SH-SY5Y (cell line): ENCODE measurements around the gene RAD51B.

Source experiments
- GATA2 ChIP-seq: IDR thresholded peaks from 2 replicates; pipeline ENCODE4 v1.6.1; 2011; ENCODE audit warnings: mild to moderate bottlenecking, low read depth, low read length
- GATA3 ChIP-seq: IDR thresholded peaks from 2 replicates; pipeline ENCODE4 v1.6.1; 2011; ENCODE audit warnings: low read depth, mild to moderate bottlenecking, low read length, moderate library complexity

Gene RAD51B

GRCh38 chr14:68475802-68476201 lies 656.2 kb downstream of the RAD51B start:
- TF ChIP-seq GATA2 (no peak), GATA3 (no peak)

GRCh38 chr14:68476212-68477109 lies 656.9 kb downstream of the RAD51B start:
- TF ChIP-seq GATA3 (no peak), GATA2 (no peak)

GRCh38 chr14:68477110-68477455 lies 657.5 kb downstream of the RAD51B start:
- TF ChIP-seq GATA2 (no peak), GATA3 (no peak)

GRCh38 chr14:68477461-68478085 lies 658.0 kb downstream of the RAD51B start:
- no peak for TF ChIP-seq GATA2
- no peak for TF ChIP-seq GATA3

- TF ChIP-seq GATA3 (no peak), GATA2 (no peak)
Measured at GRCh38 chr14:68479247-68479646, 659.7 kb downstream of the RAD51B start.

- TF ChIP-seq GATA3 (no peak), GATA2 (no peak)
Measured at GRCh38 chr14:68482018-68482417, 662.4 kb downstream of the RAD51B start.

GRCh38 chr14:68482772-68483395 lies 663.3 kb downstream of the RAD51B start:
- TF ChIP-seq GATA2, result no peak
- no peak for TF ChIP-seq GATA3

GRCh38 chr14:68486033-68486732 lies 666.6 kb downstream of the RAD51B start:
- TF ChIP-seq GATA3, result no peak
- no peak for TF ChIP-seq GATA2

GRCh38 chr14:68486809-68487208 lies 667.2 kb downstream of the RAD51B start:
- TF ChIP-seq GATA2 (no peak), GATA3 (no peak)

GRCh38 chr14:68487805-68488590 lies 668.4 kb downstream of the RAD51B start:
- TF ChIP-seq GATA3, result peak; percentile 57; the same call in 1 of the 2 replicates
- TF ChIP-seq GATA2, result peak; percentile 63; the same call in 1 of the 2 replicates

GRCh38 chr14:68491793-68492192 lies 672.2 kb downstream of the RAD51B start:
- no peak; the same call in 1 of the 2 replicates for TF ChIP-seq GATA2
- TF ChIP-seq GATA3, result no peak

GRCh38 chr14:68492381-68493151 lies 673.0 kb downstream of the RAD51B start:
- no peak for TF ChIP-seq GATA2
- no peak for TF ChIP-seq GATA3

GRCh38 chr14:68493152-68493911 lies 673.8 kb downstream of the RAD51B start:
- no peak for TF ChIP-seq GATA3
